HL-60 (cell line): ENCODE results near the gene ARMC9.

Source experiments
- GABPA ChIP-seq: IDR thresholded peaks from 2 replicates; pipeline ENCODE4 v1.6.1; 2012; ENCODE audit warnings: low read depth
- TF ChIP-seq, protein P1 (sequence below): IDR thresholded peaks from one replicate; pipeline ENCODE4 v1.5.1; 2011; ENCODE audit warnings: low read length, control low read depth, inconsistent platforms; ENCODE audit not compliant: insufficient read depth
- TF ChIP-seq, protein P2 (sequence below): IDR thresholded peaks from 2 replicates; pipeline ENCODE4 v1.6.1; 2012; ENCODE audit warnings: low read depth; ENCODE audit not compliant: insufficient replicate concordance

DNA sequence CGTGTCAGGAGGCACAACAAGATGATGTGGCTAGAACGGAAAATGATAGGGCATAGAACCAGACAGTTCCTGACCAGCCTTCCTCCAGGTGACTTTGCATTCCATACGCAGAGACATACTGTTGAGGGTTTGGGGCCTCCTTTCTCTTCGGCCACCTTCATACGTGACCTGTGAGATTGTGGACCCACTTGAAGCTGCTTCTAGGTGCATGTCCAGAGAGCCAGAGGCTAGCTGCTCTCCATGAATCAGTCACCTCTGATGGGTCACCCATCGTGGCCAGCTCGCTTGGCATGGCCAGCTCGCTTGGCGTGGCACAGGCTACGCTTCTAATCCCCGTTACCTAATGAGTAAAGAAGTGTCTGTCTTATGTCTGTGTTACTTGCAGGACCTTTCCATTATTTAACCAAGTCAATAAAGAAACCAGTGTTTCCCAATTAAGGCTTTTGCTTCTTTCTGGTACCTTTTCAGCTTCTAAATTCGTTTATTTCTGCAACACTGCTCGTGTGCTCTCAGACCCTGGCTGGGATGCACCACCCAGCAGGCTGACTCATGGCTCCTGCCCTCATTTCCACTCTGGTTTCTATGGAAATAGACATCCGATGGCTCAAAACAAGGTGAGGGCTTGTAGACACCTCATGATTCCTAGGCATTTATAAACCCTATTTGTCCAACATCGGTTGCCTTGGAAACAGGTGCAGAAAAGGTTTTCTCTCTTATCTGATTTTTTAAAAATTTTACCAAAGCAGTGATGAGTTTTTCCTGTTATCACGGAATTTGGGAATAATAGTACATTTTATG, 110.4 kb downstream of the ARMC9 start:
- TF ChIP-seq, protein P1, sequence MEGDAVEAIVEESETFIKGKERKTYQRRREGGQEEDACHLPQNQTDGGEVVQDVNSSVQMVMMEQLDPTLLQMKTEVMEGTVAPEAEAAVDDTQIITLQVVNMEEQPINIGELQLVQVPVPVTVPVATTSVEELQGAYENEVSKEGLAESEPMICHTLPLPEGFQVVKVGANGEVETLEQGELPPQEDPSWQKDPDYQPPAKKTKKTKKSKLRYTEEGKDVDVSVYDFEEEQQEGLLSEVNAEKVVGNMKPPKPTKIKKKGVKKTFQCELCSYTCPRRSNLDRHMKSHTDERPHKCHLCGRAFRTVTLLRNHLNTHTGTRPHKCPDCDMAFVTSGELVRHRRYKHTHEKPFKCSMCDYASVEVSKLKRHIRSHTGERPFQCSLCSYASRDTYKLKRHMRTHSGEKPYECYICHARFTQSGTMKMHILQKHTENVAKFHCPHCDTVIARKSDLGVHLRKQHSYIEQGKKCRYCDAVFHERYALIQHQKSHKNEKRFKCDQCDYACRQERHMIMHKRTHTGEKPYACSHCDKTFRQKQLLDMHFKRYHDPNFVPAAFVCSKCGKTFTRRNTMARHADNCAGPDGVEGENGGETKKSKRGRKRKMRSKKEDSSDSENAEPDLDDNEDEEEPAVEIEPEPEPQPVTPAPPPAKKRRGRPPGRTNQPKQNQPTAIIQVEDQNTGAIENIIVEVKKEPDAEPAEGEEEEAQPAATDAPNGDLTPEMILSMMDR = no peak
- TF ChIP-seq, protein P2, sequence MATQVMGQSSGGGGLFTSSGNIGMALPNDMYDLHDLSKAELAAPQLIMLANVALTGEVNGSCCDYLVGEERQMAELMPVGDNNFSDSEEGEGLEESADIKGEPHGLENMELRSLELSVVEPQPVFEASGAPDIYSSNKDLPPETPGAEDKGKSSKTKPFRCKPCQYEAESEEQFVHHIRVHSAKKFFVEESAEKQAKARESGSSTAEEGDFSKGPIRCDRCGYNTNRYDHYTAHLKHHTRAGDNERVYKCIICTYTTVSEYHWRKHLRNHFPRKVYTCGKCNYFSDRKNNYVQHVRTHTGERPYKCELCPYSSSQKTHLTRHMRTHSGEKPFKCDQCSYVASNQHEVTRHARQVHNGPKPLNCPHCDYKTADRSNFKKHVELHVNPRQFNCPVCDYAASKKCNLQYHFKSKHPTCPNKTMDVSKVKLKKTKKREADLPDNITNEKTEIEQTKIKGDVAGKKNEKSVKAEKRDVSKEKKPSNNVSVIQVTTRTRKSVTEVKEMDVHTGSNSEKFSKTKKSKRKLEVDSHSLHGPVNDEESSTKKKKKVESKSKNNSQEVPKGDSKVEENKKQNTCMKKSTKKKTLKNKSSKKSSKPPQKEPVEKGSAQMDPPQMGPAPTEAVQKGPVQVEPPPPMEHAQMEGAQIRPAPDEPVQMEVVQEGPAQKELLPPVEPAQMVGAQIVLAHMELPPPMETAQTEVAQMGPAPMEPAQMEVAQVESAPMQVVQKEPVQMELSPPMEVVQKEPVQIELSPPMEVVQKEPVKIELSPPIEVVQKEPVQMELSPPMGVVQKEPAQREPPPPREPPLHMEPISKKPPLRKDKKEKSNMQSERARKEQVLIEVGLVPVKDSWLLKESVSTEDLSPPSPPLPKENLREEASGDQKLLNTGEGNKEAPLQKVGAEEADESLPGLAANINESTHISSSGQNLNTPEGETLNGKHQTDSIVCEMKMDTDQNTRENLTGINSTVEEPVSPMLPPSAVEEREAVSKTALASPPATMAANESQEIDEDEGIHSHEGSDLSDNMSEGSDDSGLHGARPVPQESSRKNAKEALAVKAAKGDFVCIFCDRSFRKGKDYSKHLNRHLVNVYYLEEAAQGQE = no peak
- no peak for TF ChIP-seq GABPA
